Mesendoderm (in vitro differentiated cells): ENCODE data around the gene NPIPA5.
A peak's percentile ranks its signal among the peaks of the same experiment; 100 is the strongest.
"Not testable (repeated sequence)": the region's sequence is repeated elsewhere in the genome, so short reads cannot be mapped to it uniquely, and the experiment has no call there.

Experiments used
- DNase-seq: peaks from one replicate; pipeline ENCODE4 v3.0.0; 2013
- H2AK5ac ChIP-seq: 2 replicates; pipeline ENCODE4 v1.6.1; 2013; ENCODE audit warnings: low read length, inconsistent platforms
- H2BK120ac ChIP-seq: 2 replicates; pipeline ENCODE4 v1.6.1; 2013; ENCODE audit warnings: low read depth, mild to moderate bottlenecking, low read length, moderate library complexity, mixed read lengths
- H2BK15ac ChIP-seq: replicated peaks from 2 replicates; pipeline ENCODE4 v1.6.1; 2013; ENCODE audit warnings: low read depth, mild to moderate bottlenecking, moderate library complexity
- H2BK5ac ChIP-seq: 2 replicates; pipeline ENCODE4 v1.6.1; 2013; ENCODE audit warnings: low read length, inconsistent platforms
- H3K18ac ChIP-seq: 2 replicates; pipeline ENCODE4 v1.6.1; 2013; ENCODE audit warnings: mild to moderate bottlenecking, low read length, mixed read lengths
- H3K23ac ChIP-seq: one replicate; pipeline ENCODE4 v1.6.1; 2013; ENCODE audit warnings: low read length
- H3K27ac ChIP-seq: 2 replicates; pipeline ENCODE4 v1.5.1; 2013; ENCODE audit warnings: low read depth, mild to moderate bottlenecking, inconsistent platforms, low read length, moderate library complexity
- H3K27me3 ChIP-seq: 2 replicates; pipeline ENCODE4 v1.6.1; 2013; ENCODE audit warnings: low read length, control low read depth, mild to moderate bottlenecking, inconsistent platforms; ENCODE audit not compliant: insufficient read depth, poor library complexity
- H3K36me3 ChIP-seq: 2 replicates; pipeline ENCODE4 v1.6.1; 2013; ENCODE audit warnings: low read length, inconsistent platforms; ENCODE audit not compliant: control insufficient read depth, insufficient read depth
- H3K4ac ChIP-seq: one replicate; pipeline ENCODE4 v1.6.1; 2013; ENCODE audit warnings: low read depth, mild to moderate bottlenecking, low read length, moderate library complexity
- H3K4me1 ChIP-seq: 2 replicates; pipeline ENCODE4 v1.6.1; 2013; ENCODE audit warnings: low read depth, low read length, inconsistent platforms; ENCODE audit not compliant: control insufficient read depth
- H3K4me2 ChIP-seq: 2 replicates; pipeline ENCODE4 v1.6.1; 2013; ENCODE audit warnings: low read length
- H3K4me3 ChIP-seq: 2 replicates; pipeline ENCODE4 v1.5.1; 2013; ENCODE audit warnings: mild to moderate bottlenecking, low read length
- H3K56ac ChIP-seq: one replicate; pipeline ENCODE4 v1.6.1; 2013; ENCODE audit warnings: low read length
- H3K79me1 ChIP-seq: 2 replicates; pipeline ENCODE4 v1.6.1; 2013; ENCODE audit warnings: low read length, inconsistent platforms
- H3K79me2 ChIP-seq: 2 replicates; pipeline ENCODE4 v1.6.1; 2013; ENCODE audit warnings: mild to moderate bottlenecking, low read length; ENCODE audit not compliant: control insufficient read depth, insufficient read depth
- H3K9ac ChIP-seq: 2 replicates; pipeline ENCODE4 v1.6.1; 2013; ENCODE audit warnings: low read length, inconsistent platforms
- H4K5ac ChIP-seq: one replicate; pipeline ENCODE4 v1.6.1; 2013; ENCODE audit warnings: low read length
- H4K8ac ChIP-seq: one replicate; pipeline ENCODE4 v1.6.1; 2013; ENCODE audit warnings: low read depth, mild to moderate bottlenecking, control low read depth, low read length, moderate library complexity
- WGBS: extraction: QIAGEN DNeasy Blood & Tissue Kit; methylation state at CpG from one replicate; pipeline ENCODE4 v1.1.7; 2013; ENCODE audit warnings: low lambda C conversion rate, missing lambda C conversion rate; ENCODE audit not compliant: insufficient coverage; ENCODE audit errors: extremely low coverage; 5-methylcytosine and 5-hydroxymethylcytosine counted together

NPIPA5 gene

GRCh38 chr16:15396948-15397594, 19.0 kb upstream of the NPIPA5 start:
- H3K4me2 ChIP-seq, result no peak overlapping the region
- no peak overlapping the region for H2BK15ac ChIP-seq
- H3K36me3 ChIP-seq, result no peaks in the 10 kb centered on the region
- no peak overlapping the region for H4K5ac ChIP-seq
- peak; percentile 11 for DNase-seq
- no peak overlapping the region for H3K18ac ChIP-seq
- H3K79me1 ChIP-seq, result no peaks in the 10 kb centered on the region
- H3K4me3 ChIP-seq, result no peak overlapping the region
- WGBS, result no CpG with 5 or more reads among the region's 11 CpGs
- no peak overlapping the region for H2BK120ac ChIP-seq
- H3K4me1 ChIP-seq, result no peaks in the 10 kb centered on the region
- no peak overlapping the region for H3K4ac ChIP-seq
- H3K56ac ChIP-seq, result no peak overlapping the region
- no peak overlapping the region for H3K9ac ChIP-seq
- no peaks in the 10 kb centered on the region for H3K79me2 ChIP-seq
- no peak overlapping the region for H2AK5ac ChIP-seq
- no peaks in the 10 kb centered on the region for H3K27me3 ChIP-seq
- H2BK5ac ChIP-seq, result no peak overlapping the region
- no peak overlapping the region for H3K23ac ChIP-seq
- no peak overlapping the region for H3K27ac ChIP-seq
- H4K8ac ChIP-seq, result no peak overlapping the region

DNA sequence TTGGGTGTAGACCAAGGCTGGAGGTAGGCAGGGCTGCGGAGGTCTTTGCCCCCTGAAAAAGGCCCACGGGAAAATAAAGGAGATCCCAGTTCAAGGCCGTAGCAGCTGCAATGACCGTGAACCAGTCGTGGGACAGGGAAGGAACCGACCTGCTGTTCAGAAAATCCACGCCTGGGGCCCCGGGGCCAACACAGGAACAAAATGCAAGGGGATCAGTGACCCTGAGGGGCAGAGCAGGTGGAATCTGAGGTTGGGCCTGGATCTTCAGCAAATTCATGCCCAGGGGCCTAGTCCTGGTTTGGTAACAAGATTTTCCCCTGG, 18.4 kb upstream of the NPIPA5 start:
- H3K18ac ChIP-seq, H3K79me2 ChIP-seq, H2BK15ac ChIP-seq, H3K27me3 ChIP-seq, H3K27ac ChIP-seq, H3K4me1 ChIP-seq, H2BK120ac ChIP-seq, H4K8ac ChIP-seq, H3K36me3 ChIP-seq, H3K9ac ChIP-seq, H3K23ac ChIP-seq, H4K5ac ChIP-seq, H3K4ac ChIP-seq, H3K79me1 ChIP-seq, H2BK5ac ChIP-seq, H2AK5ac ChIP-seq, DNase-seq, H3K56ac ChIP-seq, H3K4me3 ChIP-seq, H3K4me2 ChIP-seq: not testable (repeated sequence)
- no CpG with 5 or more reads among the region's 8 CpGs for WGBS

- not testable (repeated sequence) for H3K27ac ChIP-seq, H2BK120ac ChIP-seq, H3K27me3 ChIP-seq, H2AK5ac ChIP-seq, H3K79me2 ChIP-seq, H2BK5ac ChIP-seq, H4K5ac ChIP-seq, H3K23ac ChIP-seq, H3K79me1 ChIP-seq, H3K36me3 ChIP-seq, H4K8ac ChIP-seq, H2BK15ac ChIP-seq, H3K4me1 ChIP-seq, H3K4ac ChIP-seq
- no CpG with 5 or more reads among the region's 79 CpGs for WGBS
- Histone ChIP-seq H3K9ac (peak within 1 kb of the TSS; percentile 57), H3K4me2 (peak within 1 kb of the TSS; percentile 50), H3K56ac (peak within 1 kb of the TSS; percentile 74), H3K4me3 (peak within 1 kb of the TSS; percentile 17), H3K18ac (peak within 1 kb of the TSS; percentile 15)
- DNase-seq, result peak; percentile 56
These were observed 17.8 kb upstream of the NPIPA5 start, which contains the start of gene MPV17L for GRCh38 chr16:15395631-15396508. MPV17L (plus strand) TSS chr16:15395754; CDS start chr16:15395898, 144 bp downstream.

DNA sequence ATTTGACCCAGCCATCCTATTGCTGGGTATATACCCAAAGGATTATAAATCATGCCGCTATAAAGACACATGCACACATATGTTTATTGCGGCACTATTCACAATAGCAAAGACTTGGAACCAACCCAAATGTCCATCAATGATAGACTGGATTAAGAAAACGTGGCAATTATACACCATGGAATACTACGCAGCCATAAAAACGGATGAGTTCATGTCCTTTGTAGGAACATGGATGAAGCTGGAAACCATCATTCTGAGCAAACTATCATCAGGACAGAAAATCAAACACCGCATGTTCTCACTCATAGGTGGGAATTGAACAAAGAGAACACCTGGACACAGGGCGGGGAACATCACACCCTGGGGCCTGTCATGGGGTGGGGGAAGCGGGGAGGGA, 14.9 kb upstream of the NPIPA5 start:
- H3K79me2 ChIP-seq, H4K8ac ChIP-seq, H3K4me1 ChIP-seq, H3K4me3 ChIP-seq, H4K5ac ChIP-seq, H3K27ac ChIP-seq, H2BK15ac ChIP-seq, H3K18ac ChIP-seq, H3K9ac ChIP-seq, H2AK5ac ChIP-seq, H3K23ac ChIP-seq, H3K56ac ChIP-seq, H2BK120ac ChIP-seq, H3K79me1 ChIP-seq, H3K36me3 ChIP-seq, H2BK5ac ChIP-seq, H3K4ac ChIP-seq, DNase-seq, H3K4me2 ChIP-seq, H3K27me3 ChIP-seq: not testable (repeated sequence)
- no CpG with 5 or more reads among the region's 8 CpGs for WGBS

GRCh38 chr16:15389916-15390315, 11.8 kb upstream of the NPIPA5 start:
- H3K27me3 ChIP-seq, H3K18ac ChIP-seq, H2AK5ac ChIP-seq, H3K27ac ChIP-seq, H3K23ac ChIP-seq, H4K5ac ChIP-seq, H3K4ac ChIP-seq, H2BK15ac ChIP-seq, H3K4me3 ChIP-seq, H3K9ac ChIP-seq, H4K8ac ChIP-seq, H3K79me2 ChIP-seq, H3K56ac ChIP-seq, DNase-seq, H3K36me3 ChIP-seq, H2BK5ac ChIP-seq, H2BK120ac ChIP-seq, H3K79me1 ChIP-seq, H3K4me2 ChIP-seq, H3K4me1 ChIP-seq: not testable (repeated sequence)
- no CpG with 5 or more reads among the region's 5 CpGs for WGBS
